GM19238 (cell line): ENCODE data around the gene AKNA.

Experiments
- DNase-seq: peaks from one replicate; pipeline ENCODE4 v3.0.0; 2011; ENCODE audit warnings: low spot score; ENCODE audit not compliant: insufficient read length

AKNA gene

GRCh38 chr9:114416290-114416689 lies 28.5 kb upstream of the AKNA start:
- no peak for DNase-seq

GRCh38 chr9:114414346-114414745 lies 26.6 kb upstream of the AKNA start:
- DNase-seq = no peak

- no peak for DNase-seq
Observed at GRCh38 chr9:114413861-114414301, 26.1 kb upstream of the AKNA start.

- DNase-seq = no peak
Observed at GRCh38 chr9:114412048-114412683, 24.4 kb upstream of the AKNA start.

- DNase-seq = no peak
Observed at GRCh38 chr9:114411452-114411851, 23.7 kb upstream of the AKNA start.

- DNase-seq = no peak
Observed at GRCh38 chr9:114410910-114411309, 23.1 kb upstream of the AKNA start.

GRCh38 chr9:114409842-114410241 lies 22.1 kb upstream of the AKNA start:
- no peak for DNase-seq

- DNase-seq = no peak
Observed at GRCh38 chr9:114409103-114409780, 21.5 kb upstream of the AKNA start.

- no peak for DNase-seq
Observed at GRCh38 chr9:114408645-114409044, 20.9 kb upstream of the AKNA start.

GRCh38 chr9:114407889-114408288 lies 20.1 kb upstream of the AKNA start:
- DNase-seq = no peak

- no peak for DNase-seq
Observed at GRCh38 chr9:114406441-114406840, 18.7 kb upstream of the AKNA start.

- peak; percentile 85 for DNase-seq
Observed at GRCh38 chr9:114405294-114406034, 17.7 kb upstream of the AKNA start.

- DNase-seq = no peak
Observed at GRCh38 chr9:114404531-114404930, 16.7 kb upstream of the AKNA start.

GRCh38 chr9:114403153-114403756 lies 15.5 kb upstream of the AKNA start:
- no peak for DNase-seq

- no peak for DNase-seq
Observed at GRCh38 chr9:114401344-114401743, 13.6 kb upstream of the AKNA start.

GRCh38 chr9:114400772-114401171 lies 13.0 kb upstream of the AKNA start:
- DNase-seq = no peak

- no peak for DNase-seq
Observed at GRCh38 chr9:114400219-114400618, 12.4 kb upstream of the AKNA start.

- DNase-seq = no peak
Observed at GRCh38 chr9:114399381-114399780, 11.6 kb upstream of the AKNA start.

GRCh38 chr9:114397848-114398605 lies 10.2 kb upstream of the AKNA start:
- peak; percentile 96 for DNase-seq

- DNase-seq = no peak
Observed at GRCh38 chr9:114397219-114397847, 9.6 kb upstream of the AKNA start.
